HG03565 (cell line): Measurements from ENCODE around the gene CDH22.

Experiments used
- ATAC-seq: cut with Tn5 transposase; IDR thresholded peaks from one replicate; pipeline ENCODE4 v1.9.1; 2021; ENCODE audit warnings: mild to moderate bottlenecking, moderate library complexity; ENCODE audit not compliant: unreplicated experiment

CDH22 gene

GRCh38 chr20:46127396-46128010 lies 180.8 kb downstream of the CDH22 start:
- ATAC-seq, result no peak

GRCh38 chr20:46126440-46127056 lies 181.8 kb downstream of the CDH22 start:
- no peak for ATAC-seq
